PC-9 (cell line): ENCODE results near the gene GRK7.

Experiments used
- EZH2 ChIP-seq: fragments of 200-600 bp; sonication (generic); IDR thresholded peaks from 2 replicates; pipeline ENCODE4 v1.8.0; 2017; ENCODE audit warnings: antibody characterized with exemption, low read depth
- TF ChIP-seq, protein P1 (sequence below): fragments of 200-600 bp; sonication (generic); conservative IDR thresholded peaks from 2 replicates; pipeline ENCODE4 v1.6.1; 2017; ENCODE audit warnings: mixed run types, antibody characterized with exemption, mild to moderate bottlenecking, moderate library complexity

DNA sequence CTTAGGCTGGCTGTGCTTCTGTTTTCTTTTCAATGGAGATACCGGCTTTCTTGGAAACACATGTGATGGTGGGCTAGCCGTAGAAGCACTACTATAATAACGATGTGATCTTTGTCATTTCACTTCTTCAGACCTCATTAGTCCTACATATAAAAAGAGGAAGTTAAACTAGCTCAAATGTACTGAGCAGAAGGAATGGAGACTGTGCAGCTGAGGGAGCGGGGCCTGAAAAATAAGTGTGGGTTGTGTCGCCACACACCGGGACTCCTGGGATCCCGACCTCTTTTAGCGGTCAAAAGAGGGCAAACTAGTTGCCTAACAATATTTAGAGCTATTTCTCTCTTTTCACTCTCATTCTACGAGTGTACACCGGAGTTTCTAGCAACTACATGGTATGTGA lies 26.1 kb upstream of the GRK7 start:
- TF ChIP-seq, protein P1, sequence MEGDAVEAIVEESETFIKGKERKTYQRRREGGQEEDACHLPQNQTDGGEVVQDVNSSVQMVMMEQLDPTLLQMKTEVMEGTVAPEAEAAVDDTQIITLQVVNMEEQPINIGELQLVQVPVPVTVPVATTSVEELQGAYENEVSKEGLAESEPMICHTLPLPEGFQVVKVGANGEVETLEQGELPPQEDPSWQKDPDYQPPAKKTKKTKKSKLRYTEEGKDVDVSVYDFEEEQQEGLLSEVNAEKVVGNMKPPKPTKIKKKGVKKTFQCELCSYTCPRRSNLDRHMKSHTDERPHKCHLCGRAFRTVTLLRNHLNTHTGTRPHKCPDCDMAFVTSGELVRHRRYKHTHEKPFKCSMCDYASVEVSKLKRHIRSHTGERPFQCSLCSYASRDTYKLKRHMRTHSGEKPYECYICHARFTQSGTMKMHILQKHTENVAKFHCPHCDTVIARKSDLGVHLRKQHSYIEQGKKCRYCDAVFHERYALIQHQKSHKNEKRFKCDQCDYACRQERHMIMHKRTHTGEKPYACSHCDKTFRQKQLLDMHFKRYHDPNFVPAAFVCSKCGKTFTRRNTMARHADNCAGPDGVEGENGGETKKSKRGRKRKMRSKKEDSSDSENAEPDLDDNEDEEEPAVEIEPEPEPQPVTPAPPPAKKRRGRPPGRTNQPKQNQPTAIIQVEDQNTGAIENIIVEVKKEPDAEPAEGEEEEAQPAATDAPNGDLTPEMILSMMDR: no peak
- no peak for TF ChIP-seq EZH2
